ENCODE measurements around the gene UNC5A. TPM values are rescaled to one million over a fixed set of nuclear protein-coding genes. Genes with fewer than 3 reads are reported as not detected.

The UNC5A gene
- total and polyA plus RNA-seq, 9 of the 15 experiments (the other 6 are each of a cell fraction or from before 2014, with no cell fraction given), result not detected

DNA sequence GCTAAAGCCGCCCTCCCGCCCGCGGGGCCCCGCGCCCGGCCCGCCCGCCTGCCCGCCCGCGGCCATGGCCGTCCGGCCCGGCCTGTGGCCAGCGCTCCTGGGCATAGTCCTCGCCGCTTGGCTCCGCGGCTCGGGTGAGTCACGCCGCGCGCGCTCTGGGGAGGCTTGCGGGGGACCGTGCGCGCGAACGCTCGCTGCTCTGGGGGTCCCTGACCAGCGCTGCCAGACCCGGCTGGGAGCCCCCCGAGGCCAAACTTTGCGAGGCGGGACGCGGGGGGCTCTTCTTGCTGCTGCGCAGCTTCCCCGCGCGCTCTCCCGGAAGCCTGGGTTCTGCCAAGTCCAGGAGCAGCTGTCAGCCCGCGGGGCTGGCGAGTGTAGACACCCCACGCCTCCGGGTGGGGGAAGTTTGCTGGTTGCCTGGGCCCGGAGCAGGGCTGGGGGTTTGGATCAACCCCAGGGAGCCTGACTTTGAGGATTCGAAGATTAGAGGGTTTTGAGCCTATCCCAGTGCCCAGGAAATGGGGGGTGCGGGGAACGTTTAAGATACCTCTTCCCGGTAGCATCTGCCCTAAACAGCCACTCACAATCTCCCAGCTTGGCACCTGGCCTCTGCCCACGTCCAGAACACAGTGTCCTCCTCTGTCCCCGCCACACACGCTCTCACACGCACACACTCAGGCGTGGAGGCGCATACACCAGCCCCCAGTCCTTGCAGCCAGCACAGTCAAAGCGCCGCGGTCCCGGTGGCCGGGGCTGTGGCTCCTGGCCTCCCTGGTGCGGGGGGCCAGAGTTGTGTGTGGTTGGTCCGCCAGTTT lies 535 bp downstream of the UNC5A start:
- Histone ChIP-seq H3K27ac (ENCODE audit: extremely low read depth, low read depth, low read length) (no peak overlapping the region), H3K36me3 (ENCODE audit: control insufficient read depth, insufficient read depth, low read length) (no peaks in the 10 kb centered on the region), H3K79me2 (ENCODE audit: control insufficient read depth, insufficient read depth, low read length) (no peaks in the 10 kb centered on the region), H3K27me3 (ENCODE audit: control insufficient read depth in 2 of 2, insufficient read depth in 2 of 2, low read length in 2 of 2) (peaks cover 27 to 81% of the 10 kb centered on the region in 2 experiments; a peak in 4 of 5 replicates), H3K4me3 (no peak overlapping the region), H4K20me1 (replicated peaks; ENCODE audit: control insufficient read depth, insufficient read depth, low read length) (peaks cover 33% of the 10 kb centered on the region), H2AFZ (ENCODE audit: low read depth, low read length) (no peak overlapping the region), H3K9me3 (replicated peaks; ENCODE audit: control insufficient read depth, insufficient read depth, low read depth, low read length) (no peaks in the 10 kb centered on the region), H3K4me1 (replicated peaks in 1 of 2; ENCODE audit: control insufficient read depth in 2 of 2, insufficient read depth in 2 of 2, low read length in 2 of 2) (peaks cover 0 to 31% of the 10 kb centered on the region in 2 experiments; a peak in 2 of 5 replicates), H3K9ac (ENCODE audit: insufficient read depth in 1 of 2, low read depth in 2 of 2, low read length in 2 of 2) (peak overlapping the region in 1 of 2 experiments; percentile 58; a peak in 1 of 4 replicates), H3K9me1 (ENCODE audit: control insufficient read depth, insufficient read depth, low read length) (no peaks in the 10 kb centered on the region), H3K4me2 (ENCODE audit: insufficient read depth, low read length) (no peak overlapping the region; the same call in 1 of the 2 replicates)
- TF ChIP-seq RUNX1 (IDR thresholded peaks at IDR 0.05; ENCODE audit: low read depth), result no peak
- no peak for TF ChIP-seq BCOR (IDR thresholded peaks at IDR 0.05)
- TF ChIP-seq CEBPB (tag; IDR thresholded peaks at IDR 0.05), result no peak
- TF ChIP-seq MTA3 (IDR thresholded peaks at IDR 0.05; ENCODE audit: borderline replicate concordance), result no peak
- no peak for TF ChIP-seq ZNF764 (CRISPR knock-in tag; IDR thresholded peaks at IDR 0.05; ENCODE audit: low read depth)
- TF ChIP-seq, protein P1, sequence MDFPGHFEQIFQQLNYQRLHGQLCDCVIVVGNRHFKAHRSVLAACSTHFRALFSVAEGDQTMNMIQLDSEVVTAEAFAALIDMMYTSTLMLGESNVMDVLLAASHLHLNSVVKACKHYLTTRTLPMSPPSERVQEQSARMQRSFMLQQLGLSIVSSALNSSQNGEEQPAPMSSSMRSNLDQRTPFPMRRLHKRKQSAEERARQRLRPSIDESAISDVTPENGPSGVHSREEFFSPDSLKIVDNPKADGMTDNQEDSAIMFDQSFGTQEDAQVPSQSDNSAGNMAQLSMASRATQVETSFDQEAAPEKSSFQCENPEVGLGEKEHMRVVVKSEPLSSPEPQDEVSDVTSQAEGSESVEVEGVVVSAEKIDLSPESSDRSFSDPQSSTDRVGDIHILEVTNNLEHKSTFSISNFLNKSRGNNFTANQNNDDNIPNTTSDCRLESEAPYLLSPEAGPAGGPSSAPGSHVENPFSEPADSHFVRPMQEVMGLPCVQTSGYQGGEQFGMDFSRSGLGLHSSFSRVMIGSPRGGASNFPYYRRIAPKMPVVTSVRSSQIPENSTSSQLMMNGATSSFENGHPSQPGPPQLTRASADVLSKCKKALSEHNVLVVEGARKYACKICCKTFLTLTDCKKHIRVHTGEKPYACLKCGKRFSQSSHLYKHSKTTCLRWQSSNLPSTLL (IDR thresholded peaks at IDR 0.05), result no peak
- TF ChIP-seq ZBED1 (IDR thresholded peaks at IDR 0.05), result no peak
- no peak for TF ChIP-seq SIX5 (IDR thresholded peaks at IDR 0.05; ENCODE audit: borderline replicate concordance in 1 of 2, insufficient read depth in 1 of 2, low read depth in 1 of 2, low read length in 2 of 2)
- TF ChIP-seq, protein P2, sequence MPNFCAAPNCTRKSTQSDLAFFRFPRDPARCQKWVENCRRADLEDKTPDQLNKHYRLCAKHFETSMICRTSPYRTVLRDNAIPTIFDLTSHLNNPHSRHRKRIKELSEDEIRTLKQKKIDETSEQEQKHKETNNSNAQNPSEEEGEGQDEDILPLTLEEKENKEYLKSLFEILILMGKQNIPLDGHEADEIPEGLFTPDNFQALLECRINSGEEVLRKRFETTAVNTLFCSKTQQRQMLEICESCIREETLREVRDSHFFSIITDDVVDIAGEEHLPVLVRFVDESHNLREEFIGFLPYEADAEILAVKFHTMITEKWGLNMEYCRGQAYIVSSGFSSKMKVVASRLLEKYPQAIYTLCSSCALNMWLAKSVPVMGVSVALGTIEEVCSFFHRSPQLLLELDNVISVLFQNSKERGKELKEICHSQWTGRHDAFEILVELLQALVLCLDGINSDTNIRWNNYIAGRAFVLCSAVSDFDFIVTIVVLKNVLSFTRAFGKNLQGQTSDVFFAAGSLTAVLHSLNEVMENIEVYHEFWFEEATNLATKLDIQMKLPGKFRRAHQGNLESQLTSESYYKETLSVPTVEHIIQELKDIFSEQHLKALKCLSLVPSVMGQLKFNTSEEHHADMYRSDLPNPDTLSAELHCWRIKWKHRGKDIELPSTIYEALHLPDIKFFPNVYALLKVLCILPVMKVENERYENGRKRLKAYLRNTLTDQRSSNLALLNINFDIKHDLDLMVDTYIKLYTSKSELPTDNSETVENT (CRISPR knock-in tag; IDR thresholded peaks at IDR 0.05), result no peak
- TF ChIP-seq MEIS2 (IDR thresholded peaks at IDR 0.05; ENCODE audit: partially characterized antibody), result no peak
- TF ChIP-seq ESRRB (CRISPR knock-in tag; IDR thresholded peaks at IDR 0.05; ENCODE audit: borderline replicate concordance), result no peak
- no peak for DNase-seq (ENCODE audit: extremely low read depth in 1 of 4, low spot score in 3 of 4)
- ChIA-PET POLR2A (no interaction called here), CTCF (ENCODE audit: low intra/inter-chr PET ratio) (no interaction called here)
- no peak for FAIRE-seq
- intact Hi-C loops (cut with micrococcal nuclease) (no loop called here), in situ Hi-C loops (cut with MboI) (no loop called here)
- BruUV-seq (replicated peaks), result no TSS peak
- ATAC-seq, result no peak
- whole genome bisulfite sequencing (ENCODE audit: insufficient coverage, low coverage, missing lambda C conversion rate), result 2% methylated on average over 48 of the region's 68 CpGs
